ENCODE measurements around the gene OPA1. TPM values are rescaled to one million over a fixed set of nuclear protein-coding genes. Genes with fewer than 3 reads are reported as not detected.

The OPA1 gene
- total RNA-seq, 6 donors from 2014 or later, result 31.1 to 48.8 (median 42.5) TPM

GRCh38 chr3:193660171-193660570 lies 67.2 kb downstream of the OPA1 start:
- no peaks in the 10 kb centered on the region for H3K27me3 ChIP-seq
- no peak overlapping the region for H3K27ac ChIP-seq
- WGBS, 2 donors, result 93 to 100% methylated on average over 1 of the region's 1 CpG
- ATAC-seq (ENCODE audit: low FRiP score in 2 of 2), result no peak
- H3K9me3 ChIP-seq, result no peaks in the 10 kb centered on the region
- TF ChIP-seq POLR2A (IDR thresholded peaks at IDR 0.05), result no peak
- no peak for TF ChIP-seq EP300 (IDR thresholded peaks at IDR 0.05)
- peaks cover 21 to 90% (median 24%) of the 10 kb centered on the region in 4 donors for H3K36me3 ChIP-seq
- DNase-seq, result no peak
- H3K4me3 ChIP-seq, result no peak overlapping the region
- no peaks in the 10 kb centered on the region for H3K4me1 ChIP-seq

GRCh38 chr3:193660698-193661411 lies 67.8 kb downstream of the OPA1 start:
- H3K9me3 ChIP-seq, result no peaks in the 10 kb centered on the region
- ATAC-seq (ENCODE audit: low FRiP score in 2 of 2) (no peak), DNase-seq (no peak)
- H3K36me3 ChIP-seq, result peaks cover 18 to 90% (median 23%) of the 10 kb centered on the region in 4 donors
- H3K4me3 ChIP-seq, result no peak overlapping the region
- no peaks in the 10 kb centered on the region for H3K27me3 ChIP-seq
- TF ChIP-seq EP300 (IDR thresholded peaks at IDR 0.05), result no peak
- no peak for TF ChIP-seq POLR2A (IDR thresholded peaks at IDR 0.05)
- TF ChIP-seq, protein P1, sequence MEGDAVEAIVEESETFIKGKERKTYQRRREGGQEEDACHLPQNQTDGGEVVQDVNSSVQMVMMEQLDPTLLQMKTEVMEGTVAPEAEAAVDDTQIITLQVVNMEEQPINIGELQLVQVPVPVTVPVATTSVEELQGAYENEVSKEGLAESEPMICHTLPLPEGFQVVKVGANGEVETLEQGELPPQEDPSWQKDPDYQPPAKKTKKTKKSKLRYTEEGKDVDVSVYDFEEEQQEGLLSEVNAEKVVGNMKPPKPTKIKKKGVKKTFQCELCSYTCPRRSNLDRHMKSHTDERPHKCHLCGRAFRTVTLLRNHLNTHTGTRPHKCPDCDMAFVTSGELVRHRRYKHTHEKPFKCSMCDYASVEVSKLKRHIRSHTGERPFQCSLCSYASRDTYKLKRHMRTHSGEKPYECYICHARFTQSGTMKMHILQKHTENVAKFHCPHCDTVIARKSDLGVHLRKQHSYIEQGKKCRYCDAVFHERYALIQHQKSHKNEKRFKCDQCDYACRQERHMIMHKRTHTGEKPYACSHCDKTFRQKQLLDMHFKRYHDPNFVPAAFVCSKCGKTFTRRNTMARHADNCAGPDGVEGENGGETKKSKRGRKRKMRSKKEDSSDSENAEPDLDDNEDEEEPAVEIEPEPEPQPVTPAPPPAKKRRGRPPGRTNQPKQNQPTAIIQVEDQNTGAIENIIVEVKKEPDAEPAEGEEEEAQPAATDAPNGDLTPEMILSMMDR (IDR thresholded peaks at IDR 0.05), result no peak
- no peak for TF ChIP-seq POLR2AphosphoS5 (IDR thresholded peaks at IDR 0.05)
- H3K4me1 ChIP-seq, result no peaks in the 10 kb centered on the region
- 78 to 91% methylated on average over 4 of the region's 4 CpGs for WGBS, 2 donors
- H3K27ac ChIP-seq, result no peak overlapping the region

- Histone ChIP-seq H3K4me1 (no peaks in the 10 kb centered on the region), H3K9me3 (no peaks in the 10 kb centered on the region), H3K36me3 (peaks cover 13 to 92% (median 26%) of the 10 kb centered on the region in 4 donors), H3K27me3 (no peaks in the 10 kb centered on the region), H3K4me3 (no peak overlapping the region), H3K27ac (no peak overlapping the region)
- DNase-seq, result no peak
- WGBS, 2 donors, result 85% methylated on average over 7 of the region's 7 CpGs
- no peak for ATAC-seq (ENCODE audit: low FRiP score in 2 of 2)
- no peak for TF ChIP-seq EP300 (IDR thresholded peaks at IDR 0.05)
- TF ChIP-seq, protein P1 (IDR thresholded peaks at IDR 0.05), result no peak
- no peak for TF ChIP-seq POLR2AphosphoS5 (IDR thresholded peaks at IDR 0.05)
- TF ChIP-seq POLR2A (IDR thresholded peaks at IDR 0.05), result no peak
These were observed 69.8 kb downstream of the OPA1 start for GRCh38 chr3:193662757-193663322.

DNA sequence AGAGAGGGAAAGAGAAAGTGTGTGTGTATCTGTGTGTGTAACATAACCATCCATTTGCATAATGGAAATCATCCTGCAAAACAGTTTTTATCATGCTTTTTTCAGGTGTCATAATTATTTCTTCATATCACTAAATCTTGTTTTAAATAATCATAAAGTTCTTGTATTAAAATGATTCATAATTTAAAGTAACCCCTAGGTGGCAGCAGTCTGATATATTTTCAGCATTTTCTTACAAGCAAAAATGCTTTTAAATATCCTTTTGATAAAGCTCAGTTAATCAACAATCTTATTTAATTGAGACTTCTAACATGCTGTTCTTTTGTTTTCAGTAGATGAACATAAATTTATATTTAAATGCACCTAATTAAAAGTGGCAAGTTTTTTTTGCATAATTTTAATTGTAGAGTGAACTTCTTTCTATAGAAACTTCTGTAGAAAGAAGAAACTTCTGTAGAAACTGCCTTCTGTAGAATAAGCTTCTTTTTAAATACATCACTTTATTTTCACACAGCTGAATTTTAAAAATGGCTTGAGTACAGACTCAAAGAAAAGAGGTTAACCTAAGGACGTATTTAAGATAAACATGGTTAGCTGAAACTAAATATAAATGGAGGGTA lies 72.5 kb downstream of the OPA1 start:
- ATAC-seq (ENCODE audit: low FRiP score in 2 of 2) (no peak), DNase-seq (no peak)
- peaks cover 7 to 92% (median 33%) of the 10 kb centered on the region in 4 donors for H3K36me3 ChIP-seq
- H3K4me1 ChIP-seq, result no peaks in the 10 kb centered on the region
- 92 to 97% methylated on average over 1 of the region's 1 CpG for WGBS, 2 donors
- no peaks in the 10 kb centered on the region for H3K27me3 ChIP-seq
- no peaks in the 10 kb centered on the region for H3K9me3 ChIP-seq
- no peak overlapping the region for H3K27ac ChIP-seq
- TF ChIP-seq POLR2AphosphoS5 (IDR thresholded peaks at IDR 0.05) (no peak), POLR2A (IDR thresholded peaks at IDR 0.05) (no peak), EP300 (IDR thresholded peaks at IDR 0.05) (no peak)
- TF ChIP-seq, protein P1 (IDR thresholded peaks at IDR 0.05), result peak in 4 of 6 experiments; percentile 14 to 44 (median 34)
- no peak overlapping the region for H3K4me3 ChIP-seq

- Histone ChIP-seq H3K9me3 (no peaks in the 10 kb centered on the region), H3K27me3 (no peaks in the 10 kb centered on the region), H3K4me3 (no peak overlapping the region), H3K4me1 (no peaks in the 10 kb centered on the region), H3K27ac (no peak overlapping the region), H3K36me3 (peaks cover 4 to 31% (median 8%) of the 10 kb centered on the region in 4 donors)
- WGBS, 2 donors, result 86 to 92% methylated on average over 7 of the region's 7 CpGs
- TF ChIP-seq EP300 (IDR thresholded peaks at IDR 0.05), result no peak
- TF ChIP-seq, protein P1 (IDR thresholded peaks at IDR 0.05), result no peak
- TF ChIP-seq POLR2A (IDR thresholded peaks at IDR 0.05), result no peak
- TF ChIP-seq POLR2AphosphoS5 (IDR thresholded peaks at IDR 0.05), result no peak
- no peak for DNase-seq
- no peak for ATAC-seq (ENCODE audit: low FRiP score in 2 of 2)
These were observed 80.8 kb downstream of the OPA1 start for GRCh38 chr3:193673845-193674244.
